Lung (tissue), 12 donors: ENCODE data around the gene CPLX1. TPM values are rescaled to one million over a fixed set of nuclear protein-coding genes. Genes with fewer than 3 reads are reported as not detected.

Experiments used
- ATAC-seq: fragments of 200-7000 bp; cut with Tn5 transposase; one replicate; pipeline ENCODE4 v1.9.1; 2020; ENCODE audit warnings: moderate number of reproducible peaks; ENCODE audit not compliant: insufficient read depth, low FRiP score
- DNase-seq, 3 donors: peaks; one replicate each; pipeline ENCODE4 v3.0.0-alpha.2; 2013 to 2017
- H3K27ac ChIP-seq, 2 donors: one replicate each; pipeline ENCODE4 v1.5.1; 2013; ENCODE audit warnings: mild to moderate bottlenecking in 2 of 2, moderate library complexity in 2 of 2, control low read depth in 1 of 2, inconsistent platforms in 1 of 2, low read depth in 1 of 2, low read length in 1 of 2
- H3K27me3 ChIP-seq, 3 donors: one replicate each; pipeline ENCODE4 v1.5.1; 2013; ENCODE audit warnings: low read length in 2 of 3; ENCODE audit not compliant: control insufficient read depth in 3 of 3, insufficient read depth in 3 of 3
- H3K36me3 ChIP-seq, 4 donors: one replicate each; pipeline ENCODE4 v1.5.1; 2013; ENCODE audit warnings: low read length in 4 of 4, mild to moderate bottlenecking in 1 of 4, moderate library complexity in 1 of 4; ENCODE audit not compliant: control insufficient read depth in 4 of 4, insufficient read depth in 4 of 4
- H3K4me1 ChIP-seq, 5 donors: one replicate each; pipeline ENCODE4 v1.5.1; 2013; ENCODE audit warnings: low read length in 5 of 5, mild to moderate bottlenecking in 2 of 5, moderate library complexity in 1 of 5; ENCODE audit not compliant: control insufficient read depth in 5 of 5, insufficient read depth in 5 of 5
- H3K4me3 ChIP-seq: one replicate; pipeline ENCODE4 v1.5.1; 2013; ENCODE audit warnings: mild to moderate bottlenecking, control low read depth, moderate library complexity
- H3K9ac ChIP-seq, 2 donors: one replicate each; pipeline ENCODE4 v1.5.1; 2013; ENCODE audit warnings: low read length in 2 of 2, control low read depth in 1 of 2; ENCODE audit not compliant: insufficient read depth in 1 of 2
- H3K9me3 ChIP-seq, 4 donors: one replicate each; pipeline ENCODE4 v1.5.1; 2013; ENCODE audit warnings: low read length in 3 of 4, mild to moderate bottlenecking in 1 of 4, moderate library complexity in 1 of 4; ENCODE audit not compliant: control insufficient read depth in 4 of 4, insufficient read depth in 3 of 4
- WGBS, 2 donors: extraction: QIAGEN DNeasy Blood & Tissue Kit; methylation state at CpG; one replicate each; pipeline ENCODE4 v1.1.7; 2013; 5-methylcytosine and 5-hydroxymethylcytosine counted together
- polyA plus RNA-seq, 2 donors: library from polyadenylated mRNA; stranded (reverse); fragments of 200-250 nt; gene quantifications; one replicate each; pipeline ENCODE4 v1.2.1, GENCODE V29; 2013
- total RNA-seq, 2 donors: library from RNA; depleted of rRNA in 1 of 2; stranded (reverse); fragments of >200 nt in 1 of 2; gene quantifications; one replicate each; pipeline ENCODE4 v1.2.1, GENCODE V29; 2014 to 2021
- TF ChIP-seq, protein P1 (sequence below): IDR thresholded peaks from 2 replicates; pipeline ENCODE4 v1.5.1; 2012; ENCODE audit warnings: mild to moderate bottlenecking; ENCODE audit errors: control extremely low read depth, extremely low read depth
- donor health status: control.
- donor health status: control.
- donor health status: Bipolar disorder and iron deficiency.
- donor health status: healthy.
- donor health status: DM: yes; HTN: yes; CAD: no.

Gene CPLX1
- total and polyA plus RNA-seq, 4 donors: 1.1 to 3.9 (median 2.1) TPM

DNA sequence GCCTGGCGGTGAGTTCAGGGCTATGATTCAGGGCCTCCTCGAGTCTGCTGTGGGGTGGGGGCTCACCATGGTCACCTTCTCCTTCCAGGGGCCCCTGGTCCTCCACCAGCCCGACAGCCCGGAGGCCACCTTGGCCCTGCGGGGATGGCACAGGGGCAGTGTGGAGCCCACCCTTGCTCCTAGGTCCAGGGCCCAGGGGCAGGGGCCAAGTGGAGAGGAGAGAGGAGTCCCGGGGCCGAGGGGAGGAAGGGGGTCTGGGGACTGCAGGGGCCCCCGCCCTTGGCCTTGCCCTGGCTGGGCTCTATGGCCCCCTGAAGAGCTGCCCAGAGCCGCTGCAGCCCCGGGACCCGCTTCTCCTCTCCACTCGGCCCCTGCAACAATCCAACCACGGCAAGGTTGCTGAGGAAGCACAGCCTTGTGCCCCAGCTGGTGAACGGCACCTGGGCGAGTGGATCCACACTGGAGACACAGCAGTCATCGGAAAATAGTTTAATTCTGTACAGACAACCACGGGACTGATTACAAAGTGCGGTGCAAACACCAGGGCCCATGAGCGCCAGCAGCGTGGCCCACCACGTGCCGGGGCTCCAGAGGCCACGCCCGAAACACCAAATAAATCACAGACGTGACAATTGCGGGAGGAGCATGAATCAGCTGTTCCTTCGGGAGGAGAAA lies 23.0 kb upstream of the CPLX1 start:
- Histone ChIP-seq H3K27me3 (no peaks in the 10 kb centered on the region), H3K4me3 (no peak overlapping the region), H3K9ac (no peak overlapping the region), H3K36me3 (peaks cover 0 to 44% (median 0%) of the 10 kb centered on the region in 4 donors), H3K9me3 (peaks cover 0 to 4% (median 0%) of the 10 kb centered on the region in 4 donors), H3K27ac (no peak overlapping the region), H3K4me1 (no peaks in the 10 kb centered on the region)
- DNase-seq (no peak), ATAC-seq (no peak)
- WGBS, 2 donors: 75 to 84% methylated on average over 25 to 27 of the region's 27 CpGs
- TF ChIP-seq, protein P1, sequence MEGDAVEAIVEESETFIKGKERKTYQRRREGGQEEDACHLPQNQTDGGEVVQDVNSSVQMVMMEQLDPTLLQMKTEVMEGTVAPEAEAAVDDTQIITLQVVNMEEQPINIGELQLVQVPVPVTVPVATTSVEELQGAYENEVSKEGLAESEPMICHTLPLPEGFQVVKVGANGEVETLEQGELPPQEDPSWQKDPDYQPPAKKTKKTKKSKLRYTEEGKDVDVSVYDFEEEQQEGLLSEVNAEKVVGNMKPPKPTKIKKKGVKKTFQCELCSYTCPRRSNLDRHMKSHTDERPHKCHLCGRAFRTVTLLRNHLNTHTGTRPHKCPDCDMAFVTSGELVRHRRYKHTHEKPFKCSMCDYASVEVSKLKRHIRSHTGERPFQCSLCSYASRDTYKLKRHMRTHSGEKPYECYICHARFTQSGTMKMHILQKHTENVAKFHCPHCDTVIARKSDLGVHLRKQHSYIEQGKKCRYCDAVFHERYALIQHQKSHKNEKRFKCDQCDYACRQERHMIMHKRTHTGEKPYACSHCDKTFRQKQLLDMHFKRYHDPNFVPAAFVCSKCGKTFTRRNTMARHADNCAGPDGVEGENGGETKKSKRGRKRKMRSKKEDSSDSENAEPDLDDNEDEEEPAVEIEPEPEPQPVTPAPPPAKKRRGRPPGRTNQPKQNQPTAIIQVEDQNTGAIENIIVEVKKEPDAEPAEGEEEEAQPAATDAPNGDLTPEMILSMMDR: no peak

DNA sequence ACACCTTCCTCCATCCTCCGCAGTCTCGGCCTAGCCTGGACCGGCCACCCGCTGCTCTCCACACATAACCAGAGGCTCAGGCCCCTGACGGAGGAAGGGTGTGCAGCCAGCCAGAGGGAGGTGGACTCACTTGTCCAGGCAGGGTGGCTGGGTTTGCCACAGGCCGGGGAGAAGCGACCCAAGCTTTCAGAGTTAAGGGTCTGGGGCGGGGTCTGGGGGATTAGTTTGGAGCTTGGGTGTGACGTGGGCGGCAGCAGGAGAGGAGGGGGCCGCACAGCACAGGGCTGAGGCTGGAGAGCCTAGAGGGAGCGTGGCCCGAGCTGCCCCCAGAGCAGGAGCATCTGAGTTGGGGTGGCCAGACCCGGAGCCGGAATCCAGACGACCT lies 22.4 kb upstream of the CPLX1 start:
- 83 to 93% methylated on average over 16 of the region's 16 CpGs for WGBS, 2 donors
- Histone ChIP-seq H3K27ac (no peak overlapping the region), H3K9me3 (peaks cover 0 to 4% (median 0%) of the 10 kb centered on the region in 4 donors), H3K4me3 (no peak overlapping the region), H3K9ac (no peak overlapping the region), H3K4me1 (no peaks in the 10 kb centered on the region), H3K27me3 (no peaks in the 10 kb centered on the region), H3K36me3 (peaks cover 0 to 41% (median 0%) of the 10 kb centered on the region in 4 donors)
- ATAC-seq (no peak), DNase-seq (no peak)
- TF ChIP-seq, protein P1: no peak

DNA sequence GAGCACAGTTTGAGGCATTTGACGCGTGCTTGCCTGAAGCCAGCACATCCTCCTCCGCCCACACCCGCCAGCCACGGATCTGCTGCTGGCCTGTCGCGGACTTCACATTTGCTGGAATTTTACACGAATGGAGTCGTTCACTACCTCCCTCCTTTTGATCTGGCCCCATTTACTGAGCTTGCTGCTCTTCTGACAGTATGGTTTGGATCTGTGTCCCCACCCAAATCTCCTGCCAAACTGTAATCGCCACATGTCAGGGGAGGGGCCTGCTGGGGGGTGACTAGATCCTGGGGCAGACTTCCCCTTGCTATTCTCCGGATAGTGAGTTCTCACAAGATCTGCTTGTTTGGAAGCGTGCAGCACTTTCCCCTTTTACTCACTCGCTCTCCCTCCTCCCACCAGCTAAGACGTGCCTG lies 19.9 kb upstream of the CPLX1 start:
- ATAC-seq: no peak
- peak in 1 of 3 donors; percentile 13 for DNase-seq

More for the DNA sequence above, 19.9 kb upstream of the CPLX1 start:
- H3K27me3 ChIP-seq: no peaks in the 10 kb centered on the region
- peaks cover 0 to 34% (median 0%) of the 10 kb centered on the region in 4 donors for H3K36me3 ChIP-seq
- H3K9ac ChIP-seq: no peak overlapping the region
- TF ChIP-seq, protein P1: no peak
- 73 to 83% methylated on average over 14 of the region's 14 CpGs for WGBS, 2 donors
- H3K4me1 ChIP-seq: no peaks in the 10 kb centered on the region
- H3K27ac ChIP-seq: no peak overlapping the region
- H3K9me3 ChIP-seq: peaks cover 0 to 6% (median 0%) of the 10 kb centered on the region in 4 donors
- no peak overlapping the region for H3K4me3 ChIP-seq
